Measurements from ENCODE around the gene TBC1D2B.

TBC1D2B gene

GRCh38 chr15:78093242-78094020 lies 15.9 kb upstream of the TBC1D2B start:
- DNase-seq = no peak

- DNase-seq = no peak
Observed at GRCh38 chr15:78092261-78093041, 14.9 kb upstream of the TBC1D2B start, which contains the start of gene SH2D7. Gene SH2D7, plus strand, starts transcription at chr15:78092561. Its CDS starts 24 bp downstream, at chr15:78092585.

- no peak for DNase-seq
Observed at GRCh38 chr15:78090422-78091063, 13.0 kb upstream of the TBC1D2B start.

- DNase-seq = no peak
Observed at GRCh38 chr15:78088773-78089080, 11.2 kb upstream of the TBC1D2B start.

- DNase-seq = no peak
Observed at GRCh38 chr15:78087951-78088772, 10.7 kb upstream of the TBC1D2B start.

GRCh38 chr15:78085928-78086327 lies 8.4 kb upstream of the TBC1D2B start:
- no peak for DNase-seq

GRCh38 chr15:78084449-78084750 lies 6.9 kb upstream of the TBC1D2B start:
- DNase-seq = no peak

GRCh38 chr15:78083687-78084448 lies 6.4 kb upstream of the TBC1D2B start:
- no peak for DNase-seq

- no peak for DNase-seq
Observed at GRCh38 chr15:78083186-78083585, 5.7 kb upstream of the TBC1D2B start.

- DNase-seq = no peak
Observed at GRCh38 chr15:78082743-78083110, 5.2 kb upstream of the TBC1D2B start.

GRCh38 chr15:78082106-78082742 lies 4.7 kb upstream of the TBC1D2B start:
- no peak for DNase-seq

GRCh38 chr15:78080088-78080460 lies 2.6 kb upstream of the TBC1D2B start:
- DNase-seq = no peak

- DNase-seq = no peak
Observed at GRCh38 chr15:78079298-78080087, 2.0 kb upstream of the TBC1D2B start.

GRCh38 chr15:78077871-78078210 lies 330 bp upstream of the TBC1D2B start:
- no peak for DNase-seq

- peak; percentile 25 for DNase-seq
Observed at GRCh38 chr15:78076231-78077052, 1.1 kb downstream of the TBC1D2B start.

GRCh38 chr15:78075490-78076230 lies 1.9 kb downstream of the TBC1D2B start:
- no peak for DNase-seq

- DNase-seq = no peak
Observed at GRCh38 chr15:78073046-78073787, 4.3 kb downstream of the TBC1D2B start.

- DNase-seq = peak; percentile 52
Observed at GRCh38 chr15:78072080-78072892, 5.2 kb downstream of the TBC1D2B start.

Measured in CD4-positive, alpha-beta T cell treated with Interleukin-6 for 4 hours (primary cell).